NT2/D1 (cell line): ENCODE results near the gene ARSD.

Experiments used
- YY1 ChIP-seq: IDR thresholded peaks from 2 replicates; pipeline ENCODE4 v1.6.1; 2011; ENCODE audit not compliant: insufficient read length, insufficient read depth
- ZNF274 ChIP-seq: IDR thresholded peaks from 2 replicates; pipeline ENCODE4 v1.6.1; 2011; ENCODE audit warnings: mild to moderate bottlenecking, low read depth, low read length

GRCh38 chrX:2874222-2875135 lies 54.7 kb downstream of the ARSD start:
- TF ChIP-seq YY1 (no peak), ZNF274 (no peak)
